ENCODE data around the gene SARDH.

GRCh38 chr9:133715866-133716563, 22.1 kb downstream of the SARDH start:
- TF ChIP-seq CTCF (IDR thresholded peaks at IDR 0.05) (peak in 1 of 3 donors; percentile 10), POLR2A (IDR thresholded peaks at IDR 0.05) (no peak)

Measured in breast epithelium (tissue), 3 donors.